ENCODE measurements around the gene MEA1.
"Not testable (repeated sequence)": the region's sequence is repeated elsewhere in the genome, so short reads cannot be mapped to it uniquely, and the experiment has no call there.

The MEA1 gene

GRCh38 chr6:43050981-43051380 lies 37.2 kb upstream of the MEA1 start:
- no peak for DNase-seq (ENCODE audit: low spot score)
- TF ChIP-seq CTCF (IDR thresholded peaks at IDR 0.05; ENCODE audit: extremely low read depth, missing control alignments): no peak

GRCh38 chr6:43047998-43048397 lies 34.3 kb upstream of the MEA1 start:
- TF ChIP-seq CTCF (IDR thresholded peaks at IDR 0.05; ENCODE audit: extremely low read depth, missing control alignments): no peak
- no peak for DNase-seq (ENCODE audit: low spot score)

GRCh38 chr6:43045371-43045930 lies 31.7 kb upstream of the MEA1 start:
- no peak for DNase-seq (ENCODE audit: low spot score)
- TF ChIP-seq CTCF (IDR thresholded peaks at IDR 0.05; ENCODE audit: extremely low read depth, missing control alignments): no peak

- no peak for DNase-seq (ENCODE audit: low spot score)
- TF ChIP-seq CTCF (IDR thresholded peaks at IDR 0.05; ENCODE audit: extremely low read depth, missing control alignments): no peak
Measured at GRCh38 chr6:43043310-43043709, 29.6 kb upstream of the MEA1 start.

GRCh38 chr6:43041475-43041874 lies 27.7 kb upstream of the MEA1 start:
- DNase-seq (ENCODE audit: low spot score): not testable (repeated sequence)

GRCh38 chr6:43040542-43041257 lies 27.0 kb upstream of the MEA1 start:
- TF ChIP-seq CTCF (IDR thresholded peaks at IDR 0.05; ENCODE audit: extremely low read depth, missing control alignments): no peak
- no peak for DNase-seq (ENCODE audit: low spot score)

GRCh38 chr6:43038727-43039126 lies 25.0 kb upstream of the MEA1 start:
- no peak for TF ChIP-seq CTCF (IDR thresholded peaks at IDR 0.05; ENCODE audit: extremely low read depth, missing control alignments)

GRCh38 chr6:43037706-43038105 lies 24.0 kb upstream of the MEA1 start:
- no peak for TF ChIP-seq CTCF (IDR thresholded peaks at IDR 0.05; ENCODE audit: extremely low read depth, missing control alignments)
- no peak for DNase-seq (ENCODE audit: low spot score)

More at GRCh38 chr6:43038727-43039126, 25.0 kb upstream of the MEA1 start:
- no peak for DNase-seq (ENCODE audit: low spot score)
